H7 (cell line): ENCODE measurements around the gene APRT. TPM values are rescaled to one million over a fixed set of nuclear protein-coding genes. Genes with fewer than 3 reads are reported as not detected.

Experiments used
- DNase-seq: peaks from one replicate; pipeline ENCODE4 v3.0.0; 2012
- H3K27me3 ChIP-seq: 2 replicates; pipeline ENCODE4 v1.6.0; 2011; ENCODE audit warnings: mild to moderate bottlenecking, low read length; ENCODE audit not compliant: control insufficient read depth, insufficient read depth
- H3K36me3 ChIP-seq: replicated peaks from 2 replicates; pipeline ENCODE4 v1.5.1; 2011; ENCODE audit warnings: low read length; ENCODE audit not compliant: control insufficient read depth, insufficient read depth
- H3K4me3 ChIP-seq: 2 replicates; pipeline ENCODE4 v1.5.1; 2011; ENCODE audit warnings: low read depth, mild to moderate bottlenecking, control low read depth, low read length, moderate library complexity; ENCODE audit not compliant: insufficient read depth
- total RNA-seq: library from RNA; depleted of rRNA; stranded (reverse); fragments of >200 nt; shearing (Covaris generic); gene quantifications from 2 replicates; pipeline ENCODE4 v1.2.3, GENCODE V29; 2014; rRNA removed

APRT gene
- total RNA-seq, 1 experiment from 2014 or later, result 633 TPM

GRCh38 chr16:88761830-88762229 is 49.9 kb downstream of the APRT start:
- DNase-seq, result no peak
- Histone ChIP-seq H3K27me3 (no peaks in the 10 kb centered on the region), H3K36me3 (no peaks in the 10 kb centered on the region), H3K4me3 (no peak overlapping the region)

GRCh38 chr16:88761143-88761534 is 50.6 kb downstream of the APRT start:
- H3K27me3 ChIP-seq, result no peaks in the 10 kb centered on the region
- DNase-seq, result no peak
- no peak overlapping the region for H3K4me3 ChIP-seq
- no peaks in the 10 kb centered on the region for H3K36me3 ChIP-seq

- Histone ChIP-seq H3K27me3 (no peaks in the 10 kb centered on the region), H3K36me3 (no peaks in the 10 kb centered on the region)
- no peak for DNase-seq
Measured at GRCh38 chr16:88760424-88761142, 51.1 kb downstream of the APRT start.

GRCh38 chr16:88759976-88760350 is 51.8 kb downstream of the APRT start:
- H3K27me3 ChIP-seq, result no peaks in the 10 kb centered on the region
- no peak overlapping the region for H3K4me3 ChIP-seq
- no peak for DNase-seq
- H3K36me3 ChIP-seq, result no peaks in the 10 kb centered on the region

More at GRCh38 chr16:88760424-88761142, 51.1 kb downstream of the APRT start:
- no peak overlapping the region for H3K4me3 ChIP-seq

Other genes starting within 250 kb of the APRT start
- gene ZC3H18, start 241.5 kb downstream of the APRT start, total RNA-seq, result 19.5 and 20.0 TPM in 2 replicates
- gene IL17C, start 173.4 kb downstream of the APRT start, total RNA-seq, result 0.14 and 0.30 TPM in 2 replicates
- gene CYBA, start 160.9 kb downstream of the APRT start, total RNA-seq, result 199 and 215 TPM in 2 replicates
- gene MVD, start 148.8 kb downstream of the APRT start, total RNA-seq, result 98.8 and 100 TPM in 2 replicates
- 2.0 and 2.9 TPM in 2 replicates for gene SNAI3, start 125.4 kb downstream of the APRT start, total RNA-seq
- gene RNF166, start 105.5 kb downstream of the APRT start, total RNA-seq, result 44.6 and 45.3 TPM in 2 replicates
- 33.1 and 38.4 TPM in 2 replicates for gene CTU2, start 105.4 kb downstream of the APRT start, total RNA-seq
- 60.0 and 86.8 TPM in 2 replicates for gene PIEZO1, start 26.7 kb downstream of the APRT start, total RNA-seq
- gene CDT1, start 8.1 kb downstream of the APRT start, total RNA-seq, result 120 and 176 TPM in 2 replicates
- 6.7 and 17.1 TPM in 2 replicates for gene GALNS, start 45.0 kb upstream of the APRT start, total RNA-seq
- gene TRAPPC2L, start 45.2 kb upstream of the APRT start, total RNA-seq, result 56.2 and 56.6 TPM in 2 replicates
- gene PABPN1L, start 54.7 kb upstream of the APRT start, total RNA-seq, result not detected in 2 replicates
- gene CBFA2T3, start 165.3 kb upstream of the APRT start, total RNA-seq, result 0.35 TPM in 1 of 2 replicates, not detected in the other